HuH-7.5 (cell line): ENCODE results near the gene SLC7A7.
"Not testable (repeated sequence)": the region's sequence is repeated elsewhere in the genome, so short reads cannot be mapped to it uniquely, and the experiment has no call there.

ENCODE experiments used
- DNase-seq: peaks from one replicate; pipeline ENCODE4 v3.0.0; 2011; ENCODE audit warnings: low spot score

Gene SLC7A7

GRCh38 chr14:22820731-22821130 is 5.5 kb upstream of the SLC7A7 start:
- DNase-seq = no peak

DNA sequence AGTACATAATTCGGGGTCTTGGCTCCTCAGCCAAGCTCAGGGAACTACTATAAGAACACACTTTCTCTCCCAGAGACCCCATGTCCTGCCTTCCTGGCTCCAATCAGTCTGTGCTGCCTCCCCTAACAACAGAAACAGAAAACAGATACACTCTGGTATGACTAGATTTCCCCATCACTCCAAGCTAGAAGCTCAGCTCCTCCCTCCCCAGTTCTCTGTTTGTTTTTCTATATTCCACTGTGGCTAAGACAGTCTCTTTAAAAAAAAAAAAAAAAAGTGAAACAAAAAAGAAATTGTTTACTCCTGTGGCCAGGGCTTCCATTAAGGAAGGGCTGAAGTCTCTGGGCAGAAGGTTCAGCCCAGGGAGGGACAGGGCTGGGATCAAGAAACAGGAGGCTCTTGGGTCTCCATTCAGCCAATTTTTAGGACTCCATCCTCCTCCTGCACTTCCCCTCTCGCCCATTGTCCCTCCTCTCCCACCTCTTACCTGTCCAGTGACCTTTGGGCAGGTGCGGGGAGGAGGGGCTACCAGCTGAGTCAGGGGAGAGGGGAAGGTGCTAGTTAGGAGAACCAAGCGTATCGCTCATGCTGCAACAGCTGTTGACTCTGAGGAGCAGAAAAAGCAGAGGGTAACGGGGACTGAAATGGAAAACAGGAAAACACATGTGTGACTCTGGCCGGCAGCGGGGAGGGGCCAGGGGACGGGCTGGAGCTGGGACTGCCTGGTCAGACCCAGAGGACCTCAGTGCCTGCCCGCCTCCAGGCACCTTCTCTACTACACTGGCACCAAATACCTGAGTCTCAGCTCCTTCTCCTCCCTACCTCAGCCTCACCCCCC is 4.1 kb upstream of the SLC7A7 start:
- DNase-seq = no peak

- DNase-seq = no peak
These were observed 862 bp downstream of the SLC7A7 start for GRCh38 chr14:22814373-22814772.

GRCh38 chr14:22813145-22813544 is 2.1 kb downstream of the SLC7A7 start:
- no peak for DNase-seq

GRCh38 chr14:22812744-22813143 is 2.5 kb downstream of the SLC7A7 start:
- no peak for DNase-seq

DNA sequence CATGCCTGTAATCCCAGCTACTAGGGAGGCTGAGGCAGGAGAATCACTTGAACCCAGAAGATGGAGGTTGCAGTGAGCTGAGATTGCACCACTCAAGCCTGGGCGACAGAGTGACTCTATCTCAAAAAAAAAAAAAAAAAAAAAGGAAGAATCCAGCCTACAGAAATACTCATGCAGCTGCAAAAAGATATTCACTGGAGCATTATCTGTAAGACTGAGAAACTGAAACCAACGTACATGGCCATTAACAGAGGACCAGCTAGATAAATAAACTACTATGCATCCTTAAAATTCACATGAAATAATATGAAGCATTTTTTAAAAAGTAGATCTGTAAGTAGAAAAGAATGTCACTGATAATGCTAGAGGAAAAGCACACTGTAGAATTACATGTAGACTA is 3.5 kb downstream of the SLC7A7 start:
- DNase-seq = no peak

- no peak for DNase-seq
These were observed 6.6 kb downstream of the SLC7A7 start for GRCh38 chr14:22808388-22809209.

DNA sequence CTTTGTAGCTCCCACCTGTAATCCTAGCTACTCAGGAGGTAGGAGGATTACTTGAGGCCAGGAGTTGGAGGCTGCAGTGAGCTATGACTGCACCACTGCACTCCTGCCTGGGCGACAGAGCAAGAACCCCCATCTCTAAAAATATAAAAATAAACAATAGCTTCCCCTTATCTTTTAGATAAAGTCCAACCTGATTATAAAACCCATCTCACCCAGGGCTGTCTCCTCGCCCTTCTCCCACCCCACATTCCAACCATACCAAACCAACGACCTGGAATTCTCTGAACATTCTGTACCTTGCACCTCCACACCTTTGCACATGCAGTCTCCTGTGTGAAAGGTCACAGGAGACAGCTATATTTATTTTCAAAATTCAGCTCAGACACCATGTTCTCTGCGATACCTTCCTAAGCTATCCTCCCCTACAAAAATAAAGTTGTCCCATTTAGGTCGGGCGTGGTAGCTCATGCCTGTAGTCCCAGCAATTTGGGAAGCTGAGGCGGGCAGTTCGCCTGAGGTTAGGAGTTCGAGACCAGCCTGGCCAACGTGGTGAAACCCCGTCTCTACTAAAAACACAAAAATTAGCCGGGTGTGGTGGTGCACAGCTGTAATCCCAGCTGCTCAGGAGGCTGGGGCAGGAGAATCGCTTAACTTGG is 7.7 kb downstream of the SLC7A7 start:
- no peak for DNase-seq

DNA sequence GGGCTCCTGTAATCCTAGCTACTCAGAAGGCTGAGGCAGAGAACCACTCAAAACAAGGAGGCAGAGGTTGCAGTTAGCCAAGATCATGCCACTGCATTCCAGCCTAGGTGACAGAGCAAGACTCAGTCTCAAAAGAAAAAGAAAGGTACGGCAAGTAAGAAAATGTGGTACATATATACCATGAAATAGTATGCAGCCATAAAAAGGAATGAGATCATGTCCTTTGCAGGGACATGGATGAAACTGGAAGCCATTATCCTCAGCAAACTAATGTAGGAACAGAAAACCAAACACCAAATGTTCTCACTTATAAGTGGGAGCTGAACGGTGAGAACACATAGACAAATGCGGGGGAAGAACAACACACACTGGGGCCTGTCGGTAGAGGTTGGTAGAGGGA is 10.0 kb downstream of the SLC7A7 start:
- not testable (repeated sequence) for DNase-seq

GRCh38 chr14:22803687-22803974 is 11.6 kb downstream of the SLC7A7 start:
- DNase-seq = no peak

DNA sequence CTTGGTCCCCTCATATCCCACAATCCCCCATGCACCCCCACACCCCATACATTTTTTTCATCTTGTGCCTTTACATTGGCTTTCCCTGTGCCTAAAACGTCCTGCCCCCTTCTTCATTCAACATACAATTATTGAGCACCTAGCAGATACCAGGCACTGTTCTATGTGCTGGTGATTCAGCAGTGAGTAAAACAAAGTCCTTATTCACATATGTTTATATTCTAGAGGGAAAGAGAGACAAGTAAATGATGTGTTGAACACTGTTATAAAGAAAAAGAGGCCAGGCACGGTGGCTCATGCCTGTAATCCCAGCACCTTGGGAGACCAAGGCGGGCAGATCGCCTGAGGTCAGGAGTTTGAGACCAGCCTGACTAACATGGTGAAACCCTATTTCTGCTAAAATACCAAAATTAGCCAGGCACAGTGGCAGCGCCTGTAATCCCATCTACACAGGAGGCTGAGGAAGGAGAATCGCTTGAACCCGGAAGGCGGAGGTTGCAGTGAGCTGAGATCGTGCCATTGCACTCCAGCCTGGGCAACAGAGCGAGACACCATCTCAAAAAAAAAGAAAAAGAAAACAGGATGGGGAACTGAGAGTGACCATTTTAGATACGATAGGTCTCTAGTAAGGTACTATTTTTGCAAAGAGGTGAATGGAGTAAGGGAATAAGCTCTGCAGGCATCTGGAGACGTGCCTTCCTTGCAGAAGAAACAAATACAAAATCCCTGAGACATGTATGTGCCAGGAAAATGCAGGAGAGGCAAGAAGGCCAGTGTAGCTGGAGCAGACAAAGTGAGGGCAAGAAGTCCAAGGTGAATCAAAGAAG is 12.2 kb downstream of the SLC7A7 start:
- no peak for DNase-seq

- no peak for DNase-seq
These were observed 13.5 kb downstream of the SLC7A7 start for GRCh38 chr14:22801716-22802115.

DNA sequence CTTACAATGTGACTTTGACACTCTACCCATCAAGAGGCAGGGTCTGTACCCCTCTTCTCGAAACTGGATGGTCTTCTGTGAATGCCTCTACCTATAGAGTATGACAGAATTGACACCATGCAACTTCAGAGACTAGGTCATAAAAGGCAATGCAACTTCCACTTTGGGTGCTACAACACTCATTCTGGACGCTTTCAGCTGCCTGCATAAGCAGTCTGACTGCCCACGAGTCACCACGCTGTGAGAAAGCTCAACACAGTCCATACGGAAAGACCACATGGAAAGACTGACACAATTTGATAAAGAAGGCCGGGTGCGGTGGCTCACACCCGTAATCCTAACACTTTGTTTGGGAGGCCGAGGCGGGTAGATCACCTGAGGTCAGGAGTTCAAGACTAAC is 14.9 kb downstream of the SLC7A7 start:
- DNase-seq = no peak

GRCh38 chr14:22798528-22798927 is 16.7 kb downstream of the SLC7A7 start:
- DNase-seq = no peak

DNA sequence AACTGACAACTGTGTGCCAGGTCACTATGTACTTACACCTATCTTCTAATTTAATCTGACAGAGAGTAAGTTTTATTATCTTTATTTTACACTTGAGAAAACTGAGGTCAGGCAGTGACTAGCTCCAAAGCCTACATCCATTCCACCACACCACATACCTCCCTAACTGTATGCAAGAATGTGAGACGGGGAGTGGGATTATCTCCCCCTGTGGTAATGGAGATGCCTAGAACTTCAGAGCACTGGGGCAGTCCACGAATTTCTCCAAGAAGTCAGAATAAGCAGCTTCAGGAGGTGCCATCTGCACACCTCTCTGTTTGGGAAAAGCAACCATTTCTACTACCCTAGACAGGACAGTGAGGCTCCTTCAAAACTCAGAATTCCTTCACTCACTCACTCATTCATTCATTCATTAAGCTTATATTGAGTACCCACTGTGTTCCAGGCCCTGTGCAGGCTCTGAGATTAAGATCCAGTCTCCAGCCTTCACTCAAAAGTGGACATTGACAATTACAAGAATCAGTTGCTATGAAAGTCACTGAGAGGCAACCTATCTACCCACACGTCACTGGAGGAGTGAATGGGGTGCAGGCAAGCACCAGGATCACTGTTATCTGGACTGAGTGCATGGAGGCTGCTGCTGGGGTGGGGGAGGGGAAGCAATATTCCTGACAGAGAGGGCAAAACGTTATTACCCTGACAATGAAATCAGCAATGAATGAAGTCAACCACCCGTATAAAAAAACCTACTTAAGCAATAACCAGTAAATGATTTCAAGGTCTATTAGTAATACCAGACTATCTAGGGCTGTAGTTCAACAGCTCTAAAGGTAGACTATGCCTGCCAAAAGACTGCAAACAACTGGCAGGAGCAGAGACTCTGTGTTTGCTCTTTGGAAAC is 18.0 kb downstream of the SLC7A7 start:
- no peak for DNase-seq

GRCh38 chr14:22796087-22796707 is 19.0 kb downstream of the SLC7A7 start:
- no peak for DNase-seq

DNA sequence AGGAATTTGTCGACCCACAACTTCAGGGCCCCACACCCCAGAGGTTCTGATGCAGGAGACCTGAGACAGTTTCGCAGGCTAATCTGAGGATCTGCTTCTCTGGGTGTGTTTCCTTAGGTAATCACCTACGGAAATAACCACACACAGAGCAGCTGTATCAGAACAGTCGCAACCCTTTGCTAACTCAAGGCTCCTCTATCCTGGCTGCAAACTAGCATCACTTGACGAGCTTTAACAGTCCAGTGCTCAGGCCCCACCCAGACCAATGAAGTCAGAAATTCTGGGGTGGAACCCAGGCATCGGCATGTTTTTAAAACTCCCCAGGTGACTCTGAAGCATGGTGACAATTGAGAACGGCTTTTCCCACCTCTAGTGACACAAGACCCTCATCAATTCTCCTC is 20.7 kb downstream of the SLC7A7 start:
- no peak for DNase-seq

DNA sequence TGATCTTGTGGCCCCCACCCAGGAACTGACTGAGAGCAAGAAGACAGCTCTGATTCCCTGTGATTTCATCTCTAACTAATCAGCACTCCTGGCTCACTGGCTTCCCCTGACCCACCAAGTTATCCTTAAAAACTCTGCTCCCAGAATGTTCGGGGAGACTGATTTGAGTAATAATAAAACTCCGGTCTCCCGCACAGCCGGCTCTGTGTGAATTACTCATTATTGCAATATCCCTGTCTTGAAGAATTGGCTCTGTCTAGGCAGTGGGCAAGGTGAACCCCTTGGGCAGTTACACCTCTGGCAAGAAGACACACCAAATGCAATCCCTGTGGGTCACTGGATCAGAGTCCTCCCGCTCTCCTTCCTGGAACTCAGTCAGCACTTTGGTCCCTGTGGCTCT is 21.3 kb downstream of the SLC7A7 start:
- no peak for DNase-seq

GRCh38 chr14:22793550-22793949 is 21.7 kb downstream of the SLC7A7 start:
- DNase-seq = not testable (repeated sequence)

DNA sequence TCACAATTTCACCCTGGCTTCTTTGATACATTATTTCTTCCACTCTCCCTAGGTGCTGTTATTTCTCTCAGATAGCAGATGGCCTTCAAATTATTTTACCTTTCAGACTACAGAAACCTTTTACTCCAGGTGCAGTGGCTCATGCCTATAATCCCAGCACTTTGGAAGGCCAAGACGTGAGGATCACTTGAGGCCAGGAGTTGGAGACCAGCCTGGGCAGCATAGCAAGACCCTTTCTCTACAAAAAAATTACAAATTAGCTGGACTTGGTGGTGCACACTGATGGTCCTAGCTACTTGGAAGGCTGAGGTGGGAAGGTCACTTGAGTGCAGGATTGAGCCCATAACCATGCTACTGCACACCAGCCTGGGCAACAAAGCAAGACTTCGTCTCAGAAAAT is 23.1 kb downstream of the SLC7A7 start:
- no peak for DNase-seq

- no peak for DNase-seq
These were observed 23.9 kb downstream of the SLC7A7 start for GRCh38 chr14:22791301-22791700.
